HL-60 (cell line): ENCODE results near the gene PPP1R8.

Experiments used
- DNase-seq, 2 experiments: peaks; one replicate each; pipeline ENCODE4 v3.0.0-alpha.2; 2010 to 2020; ENCODE audit warnings: low read depth in 1 of 2, low spot score in 1 of 2
- H3K27ac ChIP-seq: fragments of 250-450 bp; sonication (Bioruptor Pico); replicated peaks from 2 replicates; pipeline ENCODE4 v1.5.1; 2020; ENCODE audit warnings: mild to moderate bottlenecking, moderate library complexity
- H3K27me3 ChIP-seq: fragments of 250-450 bp; sonication (Bioruptor Pico); 2 replicates; pipeline ENCODE4 v1.5.1; 2021; ENCODE audit warnings: mild to moderate bottlenecking, moderate library complexity; ENCODE audit not compliant: insufficient read depth, poor library complexity, severe bottlenecking
- H3K4me3 ChIP-seq: replicated peaks from 2 replicates; pipeline ENCODE4 v1.5.1; 2011; ENCODE audit warnings: mild to moderate bottlenecking, control low read depth, low read length; ENCODE audit not compliant: insufficient read depth
- GABPA ChIP-seq: IDR thresholded peaks from 2 replicates; pipeline ENCODE4 v1.6.1; 2012; ENCODE audit warnings: low read depth
- POLR2AphosphoS5 ChIP-seq: IDR thresholded peaks from 2 replicates; pipeline ENCODE4 v1.6.1; 2012; ENCODE audit warnings: low read depth
- SPI1 ChIP-seq: IDR thresholded peaks from 2 replicates; pipeline ENCODE4 v1.6.1; 2012; ENCODE audit warnings: low read depth, mild to moderate bottlenecking, borderline replicate concordance
- long read RNA-seq: library from polyadenylated mRNA; unstranded; transcript quantifications from one replicate; pipeline ENCODE4 v2.0.0, GENCODE V29; 2020
- TF ChIP-seq, protein P1 (sequence below): IDR thresholded peaks from one replicate; pipeline ENCODE4 v1.5.1; 2011; ENCODE audit warnings: low read length, control low read depth, inconsistent platforms; ENCODE audit not compliant: insufficient read depth
- TF ChIP-seq, protein P2 (sequence below): IDR thresholded peaks from 2 replicates; pipeline ENCODE4 v1.6.1; 2012; ENCODE audit warnings: low read depth; ENCODE audit not compliant: insufficient replicate concordance

The PPP1R8 gene
- long read RNA-seq, transcript PPP1R8-202 (7 exons, 2,344 nt) = major isoform, 22 of 24 reads
- long read RNA-seq, partial matches to known transcripts = 1 of 24 reads
- long read RNA-seq, other reads (novel, unspliced or antisense) = 1 of 24 reads

DNA sequence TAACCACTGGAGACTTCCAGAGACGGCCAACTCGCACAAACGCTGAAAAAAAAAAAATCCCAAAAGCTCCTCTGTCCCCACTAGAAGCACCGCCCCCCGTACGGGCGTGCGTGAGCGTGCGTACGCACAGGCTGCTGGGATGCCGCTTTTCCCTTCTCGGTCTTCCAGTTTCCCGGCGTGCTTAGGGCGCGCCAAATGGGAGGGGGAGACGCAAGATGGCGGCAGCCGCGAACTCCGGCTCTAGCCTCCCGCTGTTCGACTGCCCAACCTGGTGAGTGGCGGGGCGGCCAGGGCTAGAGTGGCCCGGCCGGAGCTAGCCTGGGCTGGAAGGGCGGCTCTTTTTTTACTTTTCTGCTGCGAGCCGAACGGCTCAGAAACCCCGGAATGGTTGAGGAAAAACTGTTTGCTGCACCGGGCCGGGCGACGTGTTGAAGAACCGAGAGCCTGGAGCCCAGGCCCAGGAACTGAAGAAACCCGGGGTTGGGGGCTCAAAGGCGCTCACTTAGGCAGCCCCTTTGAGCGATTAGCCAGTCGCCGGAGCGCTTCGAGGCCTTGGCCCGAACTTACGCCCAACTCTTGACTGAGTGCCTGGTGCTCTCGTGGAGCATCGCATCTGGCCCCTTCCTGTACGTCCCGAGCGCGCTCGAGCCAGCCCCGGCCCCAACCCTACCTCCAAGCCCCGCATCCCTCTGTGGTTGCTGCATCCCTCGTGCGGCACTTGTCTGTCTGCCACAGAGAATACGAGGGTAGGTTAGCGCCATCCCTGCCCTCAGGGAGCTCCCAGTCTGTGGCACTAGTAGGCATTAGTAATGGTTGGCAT lies at the start of gene PPP1R8:
PPP1R8 (plus strand) TSS at position 162 of the 820 bp plus-strand sequence; CDS start at position 216, 54 bp downstream.
- peak; percentile 92 to 96 for DNase-seq
- H3K4me3 ChIP-seq = peak within 1 kb of the TSS; percentile 96
- TF ChIP-seq, protein P1, sequence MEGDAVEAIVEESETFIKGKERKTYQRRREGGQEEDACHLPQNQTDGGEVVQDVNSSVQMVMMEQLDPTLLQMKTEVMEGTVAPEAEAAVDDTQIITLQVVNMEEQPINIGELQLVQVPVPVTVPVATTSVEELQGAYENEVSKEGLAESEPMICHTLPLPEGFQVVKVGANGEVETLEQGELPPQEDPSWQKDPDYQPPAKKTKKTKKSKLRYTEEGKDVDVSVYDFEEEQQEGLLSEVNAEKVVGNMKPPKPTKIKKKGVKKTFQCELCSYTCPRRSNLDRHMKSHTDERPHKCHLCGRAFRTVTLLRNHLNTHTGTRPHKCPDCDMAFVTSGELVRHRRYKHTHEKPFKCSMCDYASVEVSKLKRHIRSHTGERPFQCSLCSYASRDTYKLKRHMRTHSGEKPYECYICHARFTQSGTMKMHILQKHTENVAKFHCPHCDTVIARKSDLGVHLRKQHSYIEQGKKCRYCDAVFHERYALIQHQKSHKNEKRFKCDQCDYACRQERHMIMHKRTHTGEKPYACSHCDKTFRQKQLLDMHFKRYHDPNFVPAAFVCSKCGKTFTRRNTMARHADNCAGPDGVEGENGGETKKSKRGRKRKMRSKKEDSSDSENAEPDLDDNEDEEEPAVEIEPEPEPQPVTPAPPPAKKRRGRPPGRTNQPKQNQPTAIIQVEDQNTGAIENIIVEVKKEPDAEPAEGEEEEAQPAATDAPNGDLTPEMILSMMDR = no peak
- TF ChIP-seq POLR2AphosphoS5 = peak; percentile 93
- TF ChIP-seq, protein P2, sequence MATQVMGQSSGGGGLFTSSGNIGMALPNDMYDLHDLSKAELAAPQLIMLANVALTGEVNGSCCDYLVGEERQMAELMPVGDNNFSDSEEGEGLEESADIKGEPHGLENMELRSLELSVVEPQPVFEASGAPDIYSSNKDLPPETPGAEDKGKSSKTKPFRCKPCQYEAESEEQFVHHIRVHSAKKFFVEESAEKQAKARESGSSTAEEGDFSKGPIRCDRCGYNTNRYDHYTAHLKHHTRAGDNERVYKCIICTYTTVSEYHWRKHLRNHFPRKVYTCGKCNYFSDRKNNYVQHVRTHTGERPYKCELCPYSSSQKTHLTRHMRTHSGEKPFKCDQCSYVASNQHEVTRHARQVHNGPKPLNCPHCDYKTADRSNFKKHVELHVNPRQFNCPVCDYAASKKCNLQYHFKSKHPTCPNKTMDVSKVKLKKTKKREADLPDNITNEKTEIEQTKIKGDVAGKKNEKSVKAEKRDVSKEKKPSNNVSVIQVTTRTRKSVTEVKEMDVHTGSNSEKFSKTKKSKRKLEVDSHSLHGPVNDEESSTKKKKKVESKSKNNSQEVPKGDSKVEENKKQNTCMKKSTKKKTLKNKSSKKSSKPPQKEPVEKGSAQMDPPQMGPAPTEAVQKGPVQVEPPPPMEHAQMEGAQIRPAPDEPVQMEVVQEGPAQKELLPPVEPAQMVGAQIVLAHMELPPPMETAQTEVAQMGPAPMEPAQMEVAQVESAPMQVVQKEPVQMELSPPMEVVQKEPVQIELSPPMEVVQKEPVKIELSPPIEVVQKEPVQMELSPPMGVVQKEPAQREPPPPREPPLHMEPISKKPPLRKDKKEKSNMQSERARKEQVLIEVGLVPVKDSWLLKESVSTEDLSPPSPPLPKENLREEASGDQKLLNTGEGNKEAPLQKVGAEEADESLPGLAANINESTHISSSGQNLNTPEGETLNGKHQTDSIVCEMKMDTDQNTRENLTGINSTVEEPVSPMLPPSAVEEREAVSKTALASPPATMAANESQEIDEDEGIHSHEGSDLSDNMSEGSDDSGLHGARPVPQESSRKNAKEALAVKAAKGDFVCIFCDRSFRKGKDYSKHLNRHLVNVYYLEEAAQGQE = peak; percentile 76
- TF ChIP-seq SPI1 = no peak
- no peak for TF ChIP-seq GABPA

DNA sequence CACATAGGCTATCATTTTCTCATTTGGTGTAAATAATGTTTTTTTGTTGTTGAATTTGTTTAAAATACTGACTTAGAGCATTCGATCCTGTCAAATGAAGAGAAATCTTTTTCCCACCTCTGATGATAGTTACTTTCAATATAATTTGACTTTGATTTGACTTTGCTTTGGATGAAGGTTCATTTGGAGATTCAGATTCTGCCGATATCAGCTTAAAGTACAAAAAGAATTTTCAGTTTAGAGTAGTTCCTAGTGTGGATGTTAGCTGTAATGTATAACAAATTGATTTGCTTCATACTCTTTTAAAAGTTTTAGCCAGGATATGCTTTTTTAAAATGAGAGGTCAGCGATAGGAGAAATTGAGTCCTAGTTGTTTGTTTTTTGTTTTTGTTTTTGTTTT lies 47.6 kb upstream of the PPP1R8 start:
- Histone ChIP-seq H3K4me3 (no peak overlapping the region), H3K27me3 (no peaks in the 10 kb centered on the region), H3K27ac (no peak overlapping the region)
- no peak for TF ChIP-seq GABPA
- TF ChIP-seq, protein P2 = no peak
- TF ChIP-seq POLR2AphosphoS5 = no peak
- TF ChIP-seq, protein P1 = no peak
- no peak for TF ChIP-seq SPI1
- DNase-seq = no peak

More for the DNA sequence above, at the start of gene PPP1R8:
- H3K27me3 ChIP-seq = no peaks in the 10 kb centered on the region
- H3K27ac ChIP-seq = peak within 1 kb of the TSS; percentile 94

DNA sequence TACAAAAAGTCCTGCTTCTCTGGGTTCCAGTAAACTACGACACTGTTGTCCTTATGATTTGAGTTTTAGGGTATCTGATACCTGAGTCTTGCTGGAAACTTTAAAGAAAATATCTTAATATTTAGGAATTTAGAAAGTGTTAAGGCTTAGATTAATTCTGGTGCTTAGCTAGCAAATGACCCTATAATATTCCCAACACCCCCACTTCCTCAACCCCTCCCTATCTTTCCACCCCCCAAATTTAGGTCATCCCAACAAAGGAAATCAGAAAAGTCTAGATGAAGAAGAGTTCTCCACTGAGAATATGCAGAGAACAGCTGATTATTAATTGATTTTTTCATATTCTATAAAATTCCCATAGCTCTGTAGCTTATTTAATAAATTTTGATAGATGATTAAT lies 45.9 kb upstream of the PPP1R8 start:
- TF ChIP-seq, protein P1 = no peak
- TF ChIP-seq GABPA = no peak
- TF ChIP-seq SPI1 = no peak
- TF ChIP-seq, protein P2 = no peak
- no peak for TF ChIP-seq POLR2AphosphoS5
- H3K27ac ChIP-seq = no peak overlapping the region
- H3K4me3 ChIP-seq = no peak overlapping the region
- no peak for DNase-seq
- H3K27me3 ChIP-seq = no peaks in the 10 kb centered on the region
